ENCODE measurements around the gene LRRFIP1.

DNA sequence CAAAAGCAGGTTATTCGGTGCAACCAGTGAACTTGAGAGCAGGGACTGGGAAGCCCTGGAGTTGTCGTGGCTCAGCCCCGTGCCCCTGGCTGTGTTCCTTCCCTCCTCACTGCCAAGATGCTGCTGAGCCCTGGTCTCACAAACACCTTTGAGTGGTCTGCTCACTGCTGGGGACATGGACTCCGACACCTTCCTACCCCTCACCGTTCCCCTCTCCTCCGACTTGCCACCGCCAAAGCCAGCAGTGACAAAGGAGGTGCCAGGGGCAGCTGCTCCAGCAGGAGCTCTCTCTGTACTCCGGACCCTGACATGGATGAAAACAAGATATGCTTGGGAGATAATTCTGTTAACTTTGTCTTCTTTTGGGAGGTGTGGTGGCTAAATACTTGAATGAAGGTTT is 17.9 kb downstream of the LRRFIP1 start:
- TF ChIP-seq, protein P1, sequence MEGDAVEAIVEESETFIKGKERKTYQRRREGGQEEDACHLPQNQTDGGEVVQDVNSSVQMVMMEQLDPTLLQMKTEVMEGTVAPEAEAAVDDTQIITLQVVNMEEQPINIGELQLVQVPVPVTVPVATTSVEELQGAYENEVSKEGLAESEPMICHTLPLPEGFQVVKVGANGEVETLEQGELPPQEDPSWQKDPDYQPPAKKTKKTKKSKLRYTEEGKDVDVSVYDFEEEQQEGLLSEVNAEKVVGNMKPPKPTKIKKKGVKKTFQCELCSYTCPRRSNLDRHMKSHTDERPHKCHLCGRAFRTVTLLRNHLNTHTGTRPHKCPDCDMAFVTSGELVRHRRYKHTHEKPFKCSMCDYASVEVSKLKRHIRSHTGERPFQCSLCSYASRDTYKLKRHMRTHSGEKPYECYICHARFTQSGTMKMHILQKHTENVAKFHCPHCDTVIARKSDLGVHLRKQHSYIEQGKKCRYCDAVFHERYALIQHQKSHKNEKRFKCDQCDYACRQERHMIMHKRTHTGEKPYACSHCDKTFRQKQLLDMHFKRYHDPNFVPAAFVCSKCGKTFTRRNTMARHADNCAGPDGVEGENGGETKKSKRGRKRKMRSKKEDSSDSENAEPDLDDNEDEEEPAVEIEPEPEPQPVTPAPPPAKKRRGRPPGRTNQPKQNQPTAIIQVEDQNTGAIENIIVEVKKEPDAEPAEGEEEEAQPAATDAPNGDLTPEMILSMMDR (IDR thresholded peaks at IDR 0.05) = no peak
- no peak for TF ChIP-seq POLR2A (IDR thresholded peaks at IDR 0.05)
